HepG2 (cell line): ENCODE measurements around the gene LIME1. TPM values are rescaled to one million over a fixed set of nuclear protein-coding genes. Genes with fewer than 3 reads are reported as not detected.

Source experiments
- ATAC-seq: fragments of 200-7000 bp; cut with Tn5 transposase; 3 replicates; pipeline ENCODE4 v1.9.1; 2020; ENCODE audit warnings: mild to moderate bottlenecking, moderate library complexity
- BruUV-seq: library from RNA; stranded (reverse); fragments of 400-500 nt; replicated peaks from 2 replicates; lab custom pipeline; 2021; lab: Mats Ljungman, UMichigan
- CTCF ChIA-PET: fragments of 300-600 bp; formaldehyde crosslinking; extraction: SDS; loops from one replicate; lab custom pipeline; 2021; ENCODE audit warnings: low total read pairs, inconsistent platforms, low intra/inter-chr PET ratio; lab: Yijun Ruan, JAX
- POLR2A ChIA-PET: fragments of 350-600 bp; sonication (Branson Sonifier 250); formaldehyde crosslinking; loops from one replicate; lab custom pipeline; 2020; ENCODE audit warnings: antibody characterized with exemption, inconsistent platforms; lab: Yijun Ruan, JAX
- DNase-seq: peaks from one replicate; pipeline ENCODE4 v3.0.0-alpha.2; 2015; ENCODE audit warnings: low spot score
- FAIRE-seq: peaks from 3 replicates; lab custom pipeline; 2011; peaks lifted over from hg19 to GRCh38; lab: Jason Lieb, UNC
- H2AFZ ChIP-seq: one replicate; pipeline ENCODE4 v1.6.1; 2011; ENCODE audit warnings: low read length, inconsistent platforms
- H3K27ac ChIP-seq: fragments of 300-600 bp; 3 replicates; pipeline ENCODE4 v1.8.0; 2011; ENCODE audit warnings: mixed run types, mild to moderate bottlenecking, mixed read lengths, low read length, inconsistent platforms; ENCODE audit not compliant: insufficient read depth; ENCODE audit errors: extremely low read length
- H3K27me3 ChIP-seq, 2 experiments: fragments of 200-600 bp in 1 of 2; 2 replicates in 1 of 2; 3 replicates in 1 of 2; pipeline versions ENCODE4 v1.6.0 to v1.8.0; 2011; ENCODE audit warnings: low read length in 2 of 2, mild to moderate bottlenecking in 2 of 2, moderate library complexity in 2 of 2, inconsistent platforms in 1 of 2; ENCODE audit not compliant: insufficient read depth in 2 of 2, control insufficient read depth in 1 of 2
- H3K36me3 ChIP-seq, 2 experiments: fragments of 200-600 bp in 1 of 2; replicated peaks in 1 of 2; 2 replicates in 1 of 2; 3 replicates in 1 of 2; pipeline versions ENCODE4 v1.5.1 to v1.8.0; 2011; ENCODE audit warnings: low read length in 2 of 2, inconsistent platforms in 1 of 2; ENCODE audit not compliant: insufficient read depth in 2 of 2, control insufficient read depth in 1 of 2
- H3K4me1 ChIP-seq: 2 replicates; pipeline ENCODE4 v1.5.1; 2012; ENCODE audit warnings: low read length, inconsistent platforms; ENCODE audit not compliant: insufficient read depth
- H3K4me2 ChIP-seq: 2 replicates; pipeline ENCODE4 v1.6.0; 2011; ENCODE audit warnings: low read depth, low read length, inconsistent platforms
- H3K4me3 ChIP-seq, 3 experiments: fragments of 200-600 bp in 1 of 3; sonication (generic), shearing (Covaris generic) in 1 of 3; replicated peaks in 1 of 3; 2 replicates each; pipeline ENCODE4 v1.5.1; 2011 to 2016; ENCODE audit warnings: low read length in 3 of 3, inconsistent platforms in 2 of 3, low read depth in 2 of 3, mild to moderate bottlenecking in 2 of 3, control low read depth in 1 of 3, mixed read lengths in 1 of 3; ENCODE audit not compliant: insufficient read depth in 1 of 3
- H3K79me2 ChIP-seq: one replicate; pipeline ENCODE4 v1.6.1; 2011; ENCODE audit warnings: low read length, inconsistent platforms; ENCODE audit not compliant: insufficient read depth
- H3K9ac ChIP-seq: 2 replicates; pipeline ENCODE4 v1.6.0; 2011; ENCODE audit warnings: mild to moderate bottlenecking, low read depth, low read length, inconsistent platforms; ENCODE audit not compliant: insufficient read depth
- H3K9me3 ChIP-seq: 2 replicates; pipeline ENCODE4 v1.5.1; 2012; ENCODE audit warnings: mild to moderate bottlenecking, low read length
- H4K20me1 ChIP-seq: 2 replicates; pipeline ENCODE4 v1.6.0; 2011; ENCODE audit warnings: inconsistent platforms, mild to moderate bottlenecking, low read length, moderate library complexity; ENCODE audit not compliant: insufficient read depth
- ATF4 ChIP-seq, 2 experiments: fragments of 450-650 bp in 1 of 2; sonication (generic) in 1 of 2; formaldehyde crosslinking; IDR thresholded peaks; 2 replicates each; pipeline versions ENCODE4 v1.5.0 to v1.8.0; 2020 to 2022; ENCODE audit warnings: mild to moderate bottlenecking in 1 of 2, missing genetic modification reagents in 1 of 2
- CAMTA2 ChIP-seq: sonication (generic); formaldehyde crosslinking; IDR thresholded peaks from 2 replicates; pipeline ENCODE4 v1.4.0; 2020; ENCODE audit warnings: mild to moderate bottlenecking, missing genetic modification reagents, borderline replicate concordance
- EP300 ChIP-seq, 3 experiments: sonication (generic) in 1 of 3; formaldehyde crosslinking in 1 of 3; IDR thresholded peaks; 2 replicates each; pipeline versions ENCODE4 v1.5.1 to v1.6.1; 2011 to 2020; ENCODE audit warnings: low read depth in 2 of 3, low read length in 2 of 3, borderline replicate concordance in 1 of 3, improper control_type of control experiment in 1 of 3, mild to moderate bottlenecking in 1 of 3, missing genetic modification reagents in 1 of 3, moderate library complexity in 1 of 3
- IKZF4 ChIP-seq: sonication (generic); formaldehyde crosslinking; IDR thresholded peaks from 2 replicates; pipeline ENCODE4 v1.5.1; 2020; ENCODE audit warnings: borderline replicate concordance, mild to moderate bottlenecking, low read depth, missing genetic modification reagents; ENCODE audit errors: not compliant biosample characterization
- MEIS1 ChIP-seq: sonication (generic); formaldehyde crosslinking; IDR thresholded peaks from 2 replicates; pipeline ENCODE4 v1.9.0; 2021; ENCODE audit warnings: mild to moderate bottlenecking, missing genetic modification reagents, moderate library complexity, borderline replicate concordance
- MLLT10 ChIP-seq: sonication (generic); formaldehyde crosslinking; IDR thresholded peaks from 2 replicates; pipeline ENCODE4 v1.4.0; 2020; ENCODE audit warnings: missing genetic modification reagents
- MTF2 ChIP-seq: sonication (generic); formaldehyde crosslinking; IDR thresholded peaks from 2 replicates; pipeline ENCODE4 v1.5.0; 2020; ENCODE audit warnings: missing genetic modification reagents, borderline replicate concordance
- PRPF4 ChIP-seq: fragments of 200-400 bp; formaldehyde crosslinking; IDR thresholded peaks from 2 replicates; pipeline ENCODE4 v1.6.1; 2016; ENCODE audit warnings: low read length, low read depth; ENCODE audit not compliant: poor library complexity, severe bottlenecking
- RARA ChIP-seq: IDR thresholded peaks from 2 replicates; pipeline ENCODE4 v1.6.1; 2016; ENCODE audit warnings: missing genetic modification reagents, missing compliant biosample characterization
- ZFAT ChIP-seq: sonication (generic); formaldehyde crosslinking; conservative IDR thresholded peaks from 2 replicates; pipeline ENCODE4 v1.8.1; 2023; ENCODE audit warnings: missing genetic modification reagents, inconsistent platforms
- ZNF264 ChIP-seq: sonication (generic); formaldehyde crosslinking; IDR thresholded peaks from 2 replicates; pipeline ENCODE4 v1.4.0; 2020; ENCODE audit warnings: missing genetic modification reagents
- ZNF343 ChIP-seq: sonication (generic); formaldehyde crosslinking; IDR thresholded peaks from 2 replicates; pipeline ENCODE4 v1.4.0; 2020; ENCODE audit warnings: mild to moderate bottlenecking, missing genetic modification reagents
- ZNF512 ChIP-seq: sonication (generic); formaldehyde crosslinking; IDR thresholded peaks from 2 replicates; pipeline ENCODE4 v1.4.0; 2020; ENCODE audit warnings: mild to moderate bottlenecking, missing genetic modification reagents
- ZNF629 ChIP-seq: sonication (generic); formaldehyde crosslinking; conservative IDR thresholded peaks from 2 replicates; pipeline ENCODE4 v1.5.0; 2020; ENCODE audit warnings: missing genetic modification reagents
- ZNF747 ChIP-seq: sonication (generic); formaldehyde crosslinking; IDR thresholded peaks from 2 replicates; pipeline ENCODE4 v1.8.1; 2023; ENCODE audit warnings: missing genetic modification reagents, mild to moderate bottlenecking, borderline replicate concordance
- ZNF792 ChIP-seq: IDR thresholded peaks from 2 replicates; pipeline ENCODE4 v1.6.1; 2016
- ZNF839 ChIP-seq: sonication (generic); formaldehyde crosslinking; IDR thresholded peaks from 2 replicates; pipeline ENCODE4 v1.4.0; 2020; ENCODE audit warnings: missing genetic modification reagents, mild to moderate bottlenecking, borderline replicate concordance
- WGBS: methylation state at CpG from one replicate; pipeline ENCODE4 v1.1.6; 2017; ENCODE audit warnings: low lambda C conversion rate; 5-methylcytosine and 5-hydroxymethylcytosine counted together
- in situ Hi-C: cut with HindIII; loops from 2 replicates; pipeline ENCODE4 v1.10.0; 2017; ENCODE audit warnings: low pct_unique_long_range_greater_than_20kb; ENCODE audit not compliant: extremely low pct_ligation_motif_present
- intact Hi-C: fragments of 100-400 bp; cut with micrococcal nuclease; formaldehyde crosslinking; loops from one replicate; pipeline ENCODE4 v1.10.0; 2022; ENCODE audit not compliant: unreplicated experiment
- polyA plus RNA-seq, 8 experiments: library from polyadenylated mRNA; depleted of rRNA in 3 of 8; stranded (reverse) in 7 of 8; unstranded in 1 of 8; fragments of >200 nt; fragmentation: Illumina TruSeq in 4 of 8; extraction: Trizol in 4 of 8; gene quantifications; 2 replicates each; pipeline versions ENCODE4 v1.2.1 to v1.2.3, GENCODE V29; 2011 to 2016; ENCODE audit warnings: low read depth in 4 of 8, missing spikeins in 1 of 8, mixed read lengths in 1 of 8; ENCODE audit not compliant: insufficient read depth in 1 of 8
- total RNA-seq, 5 experiments: library from RNA; depleted of rRNA; stranded (reverse); fragments of >200 nt; fragmentation: Illumina TruSeq; extraction: Trizol; gene quantifications; 2 replicates each; pipeline ENCODE4 v1.2.3, GENCODE V29; 2016; ENCODE audit warnings: low read depth in 1 of 5

The LIME1 gene
- total and polyA plus RNA-seq, 2 of the 13 experiments (the other 11 are each of a cell fraction or from before 2014, with no cell fraction given) = 13.0 to 61.5 TPM

GRCh38 chr20:63743210-63743970 lies 6.9 kb downstream of the LIME1 start (continued):
- TF ChIP-seq ZNF839 (CRISPR knock-in tag) (no peak), EP300 (IDR thresholded peaks at IDR 0.05; ENCODE audit: low read depth in 2 of 2, low read length in 2 of 2) (no peak), EP300 (CRISPR knock-in tag; IDR thresholded peaks at IDR 0.05; ENCODE audit: borderline replicate concordance) (no peak), MEIS1 (CRISPR knock-in tag) (no peak)

DNA sequence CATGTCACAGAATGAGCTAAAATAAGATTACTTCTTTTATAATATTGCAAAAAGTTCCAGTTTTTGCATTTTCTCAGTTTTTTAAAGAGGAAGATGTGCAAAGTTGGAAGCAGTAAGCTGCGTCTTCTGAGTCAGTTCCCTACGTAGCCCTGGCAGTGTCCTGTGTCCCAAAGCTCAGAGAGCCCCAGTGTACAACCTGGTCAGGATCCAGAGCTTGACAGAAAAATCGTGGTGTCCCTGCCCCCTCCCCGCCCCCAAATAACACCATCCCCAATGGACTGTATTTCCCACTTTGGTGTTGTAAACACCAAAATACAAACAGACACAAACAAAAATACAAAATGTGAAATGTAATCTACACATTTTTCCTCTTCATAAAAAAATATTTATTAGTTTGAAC lies 7.7 kb downstream of the LIME1 start:
- CTCF ChIA-PET = no interaction called here
- peak overlapping the region; percentile 77 for H3K4me2 ChIP-seq
- no peaks in the 10 kb centered on the region for H3K27me3 ChIP-seq
- H3K9me3 ChIP-seq = no peaks in the 10 kb centered on the region
- H3K4me1 ChIP-seq = peaks cover 76% of the 10 kb centered on the region
- BruUV-seq = no TSS peak
- H3K79me2 ChIP-seq = peaks cover 11% of the 10 kb centered on the region
- intact Hi-C loops (loop anchor here (10.0 kb wide), 1 partner anchor 121 kb away; the partner anchor contains the start of genes ABHD16B and TPD52L2), in situ Hi-C loops (loop anchor here (5.0 kb wide), 1 partner anchor 37 kb away; the partner anchor contains the start of genes ARFRP1 and ZGPAT)
- WGBS = 69% methylated on average over 4 of the region's 4 CpGs
- H4K20me1 ChIP-seq = no peaks in the 10 kb centered on the region
- FAIRE-seq (no peak), DNase-seq (no peak), ATAC-seq (no peak)
- H2AFZ ChIP-seq = no peak overlapping the region
- POLR2A ChIA-PET = interaction anchor here (1.4 to 2.7 kb wide), 5 partner anchors 10 to 212 kb away, joined by 4 to 9 read pairs (median 5); partner anchors contain the start of gene UCKL1
- peak overlapping the region; percentile 49 for H3K27ac ChIP-seq
- H3K36me3 ChIP-seq = peaks cover 17 to 27% of the 10 kb centered on the region in 2 experiments
- peak overlapping the region in 1 of 3 experiments; percentile 3; a peak in 1 of 6 replicates for H3K4me3 ChIP-seq
- no peak overlapping the region for H3K9ac ChIP-seq
- TF ChIP-seq ZNF747 (no peak), RARA (CRISPR knock-in tag) (no peak), IKZF4 (no peak), ATF4 (CRISPR knock-in tag; IDR thresholded peaks at IDR 0.05) (0 out of 4 replicates have a peak, but pooled peaks of 1 of the 2 experiments have one; percentile 12), ZNF343 (CRISPR knock-in tag) (peak; percentile 4; the same call in 1 of the 2 replicates), PRPF4 (no peak), MLLT10 (CRISPR knock-in tag) (no peak), CAMTA2 (CRISPR knock-in tag) (no peak), ZFAT (0 out of 2 replicates have a peak, but pooled peaks have one; percentile 19), ZNF629 (no peak), ZNF264 (peak; percentile 15; the same call in 1 of the 2 replicates), ZNF512 (CRISPR knock-in tag) (no peak), MTF2 (no peak), ZNF792 (no peak)
